K562 (cell line): ENCODE measurements around the gene RNU6-1. TPM values are rescaled to one million over a fixed set of nuclear protein-coding genes. Genes with fewer than 3 reads are reported as not detected.
A peak's percentile ranks its signal among the peaks of the same experiment; 100 is the strongest.

Experiments
- FOXK1 ChIP-seq: sonication (generic); formaldehyde crosslinking; IDR thresholded peaks from 2 replicates; pipeline ENCODE4 v1.8.0; 2022; ENCODE audit warnings: missing genetic modification reagents, mild to moderate bottlenecking, borderline replicate concordance
- HNRNPL ChIP-seq: fragments of 200-400 bp; formaldehyde crosslinking; IDR thresholded peaks from 2 replicates; pipeline ENCODE4 v1.6.1; 2017; ENCODE audit warnings: low read depth, mild to moderate bottlenecking, low read length
- MAFK ChIP-seq: IDR thresholded peaks from 2 replicates; pipeline ENCODE4 v1.6.1; 2011; ENCODE audit warnings: low read length, improper control_type of control experiment
- MTA2 ChIP-seq: fragments of 450-650 bp; IDR thresholded peaks from 2 replicates; pipeline ENCODE4 v1.6.1; 2016; ENCODE audit warnings: low read depth
- MTF1 ChIP-seq: fragments of 250-450 bp; sonication (Bioruptor Pico); IDR thresholded peaks from 2 replicates; pipeline ENCODE4 v1.9.0; 2021; ENCODE audit warnings: moderate library complexity, mild to moderate bottlenecking, inconsistent platforms, borderline replicate concordance
- PURB ChIP-seq: sonication (generic); formaldehyde crosslinking; IDR thresholded peaks from 2 replicates; pipeline ENCODE4 v1.9.0; 2021; ENCODE audit warnings: low read depth, mild to moderate bottlenecking, missing genetic modification reagents
- RB1 ChIP-seq: fragments of 450-650 bp; IDR thresholded peaks from 2 replicates; pipeline ENCODE4 v1.6.1; 2017; ENCODE audit warnings: low read depth, mild to moderate bottlenecking
- SUPT5H ChIP-seq: fragments of 450-650 bp; IDR thresholded peaks from 2 replicates; pipeline ENCODE4 v1.6.1; 2016
- TCF7 ChIP-seq: sonication (generic); IDR thresholded peaks from 2 replicates; pipeline ENCODE4 v1.6.1; 2016; ENCODE audit warnings: antibody characterized with exemption, borderline replicate concordance
- ZNF707 ChIP-seq: fragments of 250-450 bp; sonication (Bioruptor Pico); conservative IDR thresholded peaks from 2 replicates; pipeline ENCODE4 v1.8.0; 2022; ENCODE audit warnings: inconsistent platforms, mild to moderate bottlenecking, moderate library complexity
- ZNF780A ChIP-seq: fragments of 250-450 bp; sonication (Bioruptor Pico); IDR thresholded peaks from 2 replicates; pipeline ENCODE4 v1.5.0; 2021; ENCODE audit warnings: mild to moderate bottlenecking
- polyA plus RNA-seq, 8 experiments: library from polyadenylated mRNA; depleted of rRNA in 4 of 8; stranded (reverse) in 5 of 8; unstranded in 3 of 8; fragments of >200 nt; fragmentation: Nextera tagmentation in 2 of 8; fragmentation: Illumina TruSeq in 1 of 8; extraction: Ambion mirVana in 2 of 8; extraction: Trizol in 1 of 8; gene quantifications; 2 replicates each; pipeline versions ENCODE4 v1.2.1 to v1.2.3, GENCODE V29; 2011 to 2014; ENCODE audit warnings: inconsistent platforms in 1 of 8, missing spikeins in 1 of 8
- total RNA-seq, 7 experiments: library from RNA; depleted of rRNA in 6 of 7; stranded (reverse); fragments of >200 nt in 6 of 7; fragmentation: Illumina TruSeq in 2 of 7; extraction: Trizol in 2 of 7; gene quantifications; 2 replicates each; pipeline versions ENCODE4 v1.2.1 to v1.2.3, GENCODE V29; 2011 to 2021; ENCODE audit warnings: low replicate concordance in 1 of 7
- TF ChIP-seq, protein P1 (sequence below): IDR thresholded peaks from 3 replicates; pipeline ENCODE4 v1.6.1; 2011; ENCODE audit warnings: borderline replicate concordance, mild to moderate bottlenecking, moderate library complexity; ENCODE audit not compliant: insufficient read length; ENCODE audit errors: extremely low read depth
- TF ChIP-seq, protein P2 (sequence below), 2 experiments: fragments of 150-350 bp in 1 of 2; IDR thresholded peaks; 2 replicates each; pipeline ENCODE4 v1.6.1; 2012 to 2016; ENCODE audit warnings: low read depth in 2 of 2, low read length in 2 of 2, mild to moderate bottlenecking in 1 of 2, moderate library complexity in 1 of 2
- TF ChIP-seq, protein P3 (sequence below): sonication (generic); formaldehyde crosslinking; IDR thresholded peaks from 2 replicates; pipeline ENCODE4 v1.8.1; 2023; ENCODE audit warnings: mild to moderate bottlenecking, missing genetic modification reagents
- TF ChIP-seq, protein P4 (sequence below): fragments of 250-450 bp; sonication (Bioruptor Pico); IDR thresholded peaks from 2 replicates; pipeline ENCODE4 v1.5.0; 2021

RNU6-1 gene
- total and polyA plus RNA-seq, 9 of the 15 experiments (the other 6 are each of a cell fraction or from before 2014, with no cell fraction given): not detected

GRCh38 chr15:67839929-67840748 lies at the start of gene RNU6-1 (continued):
- TF ChIP-seq, protein P1, sequence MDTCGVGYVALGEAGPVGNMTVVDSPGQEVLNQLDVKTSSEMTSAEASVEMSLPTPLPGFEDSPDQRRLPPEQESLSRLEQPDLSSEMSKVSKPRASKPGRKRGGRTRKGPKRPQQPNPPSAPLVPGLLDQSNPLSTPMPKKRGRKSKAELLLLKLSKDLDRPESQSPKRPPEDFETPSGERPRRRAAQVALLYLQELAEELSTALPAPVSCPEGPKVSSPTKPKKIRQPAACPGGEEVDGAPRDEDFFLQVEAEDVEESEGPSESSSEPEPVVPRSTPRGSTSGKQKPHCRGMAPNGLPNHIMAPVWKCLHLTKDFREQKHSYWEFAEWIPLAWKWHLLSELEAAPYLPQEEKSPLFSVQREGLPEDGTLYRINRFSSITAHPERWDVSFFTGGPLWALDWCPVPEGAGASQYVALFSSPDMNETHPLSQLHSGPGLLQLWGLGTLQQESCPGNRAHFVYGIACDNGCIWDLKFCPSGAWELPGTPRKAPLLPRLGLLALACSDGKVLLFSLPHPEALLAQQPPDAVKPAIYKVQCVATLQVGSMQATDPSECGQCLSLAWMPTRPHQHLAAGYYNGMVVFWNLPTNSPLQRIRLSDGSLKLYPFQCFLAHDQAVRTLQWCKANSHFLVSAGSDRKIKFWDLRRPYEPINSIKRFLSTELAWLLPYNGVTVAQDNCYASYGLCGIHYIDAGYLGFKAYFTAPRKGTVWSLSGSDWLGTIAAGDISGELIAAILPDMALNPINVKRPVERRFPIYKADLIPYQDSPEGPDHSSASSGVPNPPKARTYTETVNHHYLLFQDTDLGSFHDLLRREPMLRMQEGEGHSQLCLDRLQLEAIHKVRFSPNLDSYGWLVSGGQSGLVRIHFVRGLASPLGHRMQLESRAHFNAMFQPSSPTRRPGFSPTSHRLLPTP: no peak
- TF ChIP-seq ZNF707 (CRISPR knock-in tag) (no peak), TCF7 (no peak), MAFK (peak; percentile 7), RB1 (peak; percentile 72), PURB (CRISPR knock-in tag) (no peak), FOXK1 (CRISPR knock-in tag) (no peak; the same call in 1 of the 2 replicates), MTA2 (0 out of 2 replicates have a peak, but pooled peaks have one; percentile 20), SUPT5H (peak; percentile 95), ZNF780A (CRISPR knock-in tag) (0 out of 2 replicates have a peak, but pooled peaks have one; percentile 36), MTF1 (CRISPR knock-in tag) (no peak), HNRNPL (no peak)
- TF ChIP-seq, protein P2, sequence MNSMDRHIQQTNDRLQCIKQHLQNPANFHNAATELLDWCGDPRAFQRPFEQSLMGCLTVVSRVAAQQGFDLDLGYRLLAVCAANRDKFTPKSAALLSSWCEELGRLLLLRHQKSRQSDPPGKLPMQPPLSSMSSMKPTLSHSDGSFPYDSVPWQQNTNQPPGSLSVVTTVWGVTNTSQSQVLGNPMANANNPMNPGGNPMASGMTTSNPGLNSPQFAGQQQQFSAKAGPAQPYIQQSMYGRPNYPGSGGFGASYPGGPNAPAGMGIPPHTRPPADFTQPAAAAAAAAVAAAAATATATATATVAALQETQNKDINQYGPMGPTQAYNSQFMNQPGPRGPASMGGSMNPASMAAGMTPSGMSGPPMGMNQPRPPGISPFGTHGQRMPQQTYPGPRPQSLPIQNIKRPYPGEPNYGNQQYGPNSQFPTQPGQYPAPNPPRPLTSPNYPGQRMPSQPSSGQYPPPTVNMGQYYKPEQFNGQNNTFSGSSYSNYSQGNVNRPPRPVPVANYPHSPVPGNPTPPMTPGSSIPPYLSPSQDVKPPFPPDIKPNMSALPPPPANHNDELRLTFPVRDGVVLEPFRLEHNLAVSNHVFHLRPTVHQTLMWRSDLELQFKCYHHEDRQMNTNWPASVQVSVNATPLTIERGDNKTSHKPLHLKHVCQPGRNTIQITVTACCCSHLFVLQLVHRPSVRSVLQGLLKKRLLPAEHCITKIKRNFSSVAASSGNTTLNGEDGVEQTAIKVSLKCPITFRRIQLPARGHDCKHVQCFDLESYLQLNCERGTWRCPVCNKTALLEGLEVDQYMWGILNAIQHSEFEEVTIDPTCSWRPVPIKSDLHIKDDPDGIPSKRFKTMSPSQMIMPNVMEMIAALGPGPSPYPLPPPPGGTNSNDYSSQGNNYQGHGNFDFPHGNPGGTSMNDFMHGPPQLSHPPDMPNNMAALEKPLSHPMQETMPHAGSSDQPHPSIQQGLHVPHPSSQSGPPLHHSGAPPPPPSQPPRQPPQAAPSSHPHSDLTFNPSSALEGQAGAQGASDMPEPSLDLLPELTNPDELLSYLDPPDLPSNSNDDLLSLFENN (IDR thresholded peaks at IDR 0.05; ENCODE audit: low read depth in 2 of 2, low read length in 2 of 2): no peak
- TF ChIP-seq, protein P3, sequence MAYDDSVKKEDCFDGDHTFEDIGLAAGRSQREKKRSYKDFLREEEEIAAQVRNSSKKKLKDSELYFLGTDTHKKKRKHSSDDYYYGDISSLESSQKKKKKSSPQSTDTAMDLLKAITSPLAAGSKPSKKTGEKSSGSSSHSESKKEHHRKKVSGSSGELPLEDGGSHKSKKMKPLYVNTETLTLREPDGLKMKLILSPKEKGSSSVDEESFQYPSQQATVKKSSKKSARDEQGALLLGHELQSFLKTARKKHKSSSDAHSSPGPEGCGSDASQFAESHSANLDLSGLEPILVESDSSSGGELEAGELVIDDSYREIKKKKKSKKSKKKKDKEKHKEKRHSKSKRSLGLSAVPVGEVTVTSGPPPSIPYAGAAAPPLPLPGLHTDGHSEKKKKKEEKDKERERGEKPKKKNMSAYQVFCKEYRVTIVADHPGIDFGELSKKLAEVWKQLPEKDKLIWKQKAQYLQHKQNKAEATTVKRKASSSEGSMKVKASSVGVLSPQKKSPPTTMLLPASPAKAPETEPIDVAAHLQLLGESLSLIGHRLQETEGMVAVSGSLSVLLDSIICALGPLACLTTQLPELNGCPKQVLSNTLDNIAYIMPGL (CRISPR knock-in tag): peak; percentile 68; the same call in 1 of the 2 replicates
- TF ChIP-seq, protein P4, sequence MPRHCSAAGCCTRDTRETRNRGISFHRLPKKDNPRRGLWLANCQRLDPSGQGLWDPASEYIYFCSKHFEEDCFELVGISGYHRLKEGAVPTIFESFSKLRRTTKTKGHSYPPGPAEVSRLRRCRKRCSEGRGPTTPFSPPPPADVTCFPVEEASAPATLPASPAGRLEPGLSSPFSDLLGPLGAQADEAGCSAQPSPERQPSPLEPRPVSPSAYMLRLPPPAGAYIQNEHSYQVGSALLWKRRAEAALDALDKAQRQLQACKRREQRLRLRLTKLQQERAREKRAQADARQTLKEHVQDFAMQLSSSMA: no peak
